Hepatocyte (in vitro differentiated cells): ENCODE data around the gene MTIF3. TPM values are rescaled to one million over a fixed set of nuclear protein-coding genes. Genes with fewer than 3 reads are reported as not detected.
A peak's percentile ranks its signal among the peaks of the same experiment; 100 is the strongest.

Experiments used
- DNase-seq: peaks from one replicate; pipeline ENCODE4 v3.0.0-alpha.2; 2016; ENCODE audit warnings: low spot score
- H2AFZ ChIP-seq: fragments of 200-600 bp; sonication (generic); 2 replicates; pipeline ENCODE4 v1.6.0; 2016; ENCODE audit warnings: antibody characterized with exemption, mild to moderate bottlenecking
- H3K27ac ChIP-seq: fragments of 200-600 bp; sonication (generic); 2 replicates; pipeline ENCODE4 v1.5.1; 2016; ENCODE audit warnings: mild to moderate bottlenecking
- H3K27me3 ChIP-seq: fragments of 200-600 bp; sonication (generic); 2 replicates; pipeline ENCODE4 v1.6.1; 2016
- H3K36me3 ChIP-seq: fragments of 200-600 bp; sonication (generic); replicated peaks from 2 replicates; pipeline ENCODE4 v1.5.1; 2016; ENCODE audit warnings: low read depth; ENCODE audit not compliant: insufficient read depth
- H3K4me1 ChIP-seq: fragments of 200-600 bp; sonication (generic); 2 replicates; pipeline ENCODE4 v1.5.1; 2016; ENCODE audit warnings: mild to moderate bottlenecking, moderate library complexity; ENCODE audit not compliant: insufficient read depth
- H3K4me2 ChIP-seq: fragments of 200-600 bp; sonication (generic); 2 replicates; pipeline ENCODE4 v1.6.0; 2016
- H3K4me3 ChIP-seq: fragments of 200-600 bp; sonication (generic); 2 replicates; pipeline ENCODE4 v1.5.1; 2016; ENCODE audit warnings: mild to moderate bottlenecking
- H3K79me2 ChIP-seq: fragments of 200-600 bp; sonication (generic); 2 replicates; pipeline ENCODE4 v1.6.0; 2017; ENCODE audit warnings: mild to moderate bottlenecking
- H3K9me2 ChIP-seq: fragments of 200-600 bp; sonication (generic); replicated peaks from 2 replicates; pipeline ENCODE4 v1.6.0; 2017; ENCODE audit warnings: mild to moderate bottlenecking; ENCODE audit not compliant: insufficient read depth
- H3K9me3 ChIP-seq: fragments of 200-600 bp; sonication (generic); 2 replicates; pipeline ENCODE4 v1.5.1; 2016; ENCODE audit warnings: low read depth, mild to moderate bottlenecking
- H4K20me1 ChIP-seq: fragments of 200-600 bp; sonication (generic); 2 replicates; pipeline ENCODE4 v1.6.0; 2016; ENCODE audit warnings: mild to moderate bottlenecking; ENCODE audit not compliant: insufficient read depth, poor library complexity, severe bottlenecking
- EZH2 ChIP-seq: fragments of 200-600 bp; sonication (generic); IDR thresholded peaks from 2 replicates; pipeline ENCODE4 v1.6.1; 2016; ENCODE audit warnings: antibody characterized with exemption, mild to moderate bottlenecking, borderline replicate concordance
- EZH2phosphoT487 ChIP-seq: fragments of 200-600 bp; sonication (generic); IDR thresholded peaks from one replicate; pipeline ENCODE4 v1.6.1; 2018; ENCODE audit warnings: antibody characterized with exemption, mild to moderate bottlenecking, low read depth, moderate library complexity; ENCODE audit not compliant: unreplicated experiment, severe bottlenecking
- WGBS: methylation state at CpG from one replicate; pipeline ENCODE4 v1.1.6; 2016; ENCODE audit warnings: low lambda C conversion rate; ENCODE audit errors: missing lambda C conversion rate; 5-methylcytosine and 5-hydroxymethylcytosine counted together
- polyA plus RNA-seq: library from polyadenylated mRNA; unstranded; fragments of >200 nt; fragmentation: Nextera tagmentation; extraction: Ambion mirVana; gene quantifications from 2 replicates; pipeline ENCODE4 v1.2.1, GENCODE V29; 2016
- total RNA-seq: library from RNA; depleted of rRNA; stranded (reverse); fragments of >200 nt; gene quantifications from 2 replicates; pipeline ENCODE4 v1.2.3, GENCODE V29; 2014
- TF ChIP-seq, protein P1 (sequence below): fragments of 200-600 bp; sonication (generic); IDR thresholded peaks from 2 replicates; pipeline ENCODE4 v1.5.1; 2016; ENCODE audit warnings: antibody characterized with exemption, mild to moderate bottlenecking; ENCODE audit not compliant: poor library complexity

The MTIF3 gene
- total and polyA plus RNA-seq, 2 experiments from 2014 or later: 58.0 to 66.7 TPM

DNA sequence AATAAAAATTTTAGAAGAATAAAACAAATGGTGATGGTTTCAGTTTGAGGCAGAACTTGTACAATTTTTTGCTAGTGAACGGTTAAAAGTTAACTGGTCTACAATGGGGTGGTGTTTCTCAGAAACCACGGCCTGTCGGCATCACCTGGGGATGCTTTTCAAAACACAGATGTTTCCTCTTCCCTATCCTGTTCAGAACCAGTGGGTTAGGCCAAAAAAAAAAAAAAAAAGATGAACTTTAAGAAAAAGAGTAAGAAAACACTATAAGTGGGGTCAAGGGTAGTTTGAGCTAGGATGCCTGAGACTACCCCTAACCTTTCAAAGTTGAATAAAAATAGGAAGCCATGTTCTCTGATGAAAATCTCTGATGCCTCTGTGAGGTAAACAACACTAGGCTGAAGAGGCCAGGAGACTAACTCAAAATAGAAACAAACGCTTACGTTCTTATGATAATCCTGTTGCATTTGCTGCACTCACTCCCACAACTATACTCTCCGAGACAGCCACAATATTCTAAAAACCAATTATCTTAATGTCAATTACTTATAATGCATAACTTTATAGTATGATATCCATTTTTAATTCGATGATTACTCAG lies 3.3 kb downstream of the MTIF3 start:
- Histone ChIP-seq H3K4me2 (no peak overlapping the region), H3K27ac (no peak overlapping the region), H3K4me3 (no peak overlapping the region), H4K20me1 (no peaks in the 10 kb centered on the region), H2AFZ (no peak overlapping the region), H3K36me3 (no peaks in the 10 kb centered on the region), H3K79me2 (peaks cover 61% of the 10 kb centered on the region), H3K4me1 (peaks cover 20% of the 10 kb centered on the region), H3K27me3 (no peaks in the 10 kb centered on the region), H3K9me3 (no peaks in the 10 kb centered on the region), H3K9me2 (no peaks in the 10 kb centered on the region)
- WGBS: 88% methylated on average over 7 of the region's 7 CpGs
- no peak for TF ChIP-seq EZH2phosphoT487
- TF ChIP-seq, protein P1, sequence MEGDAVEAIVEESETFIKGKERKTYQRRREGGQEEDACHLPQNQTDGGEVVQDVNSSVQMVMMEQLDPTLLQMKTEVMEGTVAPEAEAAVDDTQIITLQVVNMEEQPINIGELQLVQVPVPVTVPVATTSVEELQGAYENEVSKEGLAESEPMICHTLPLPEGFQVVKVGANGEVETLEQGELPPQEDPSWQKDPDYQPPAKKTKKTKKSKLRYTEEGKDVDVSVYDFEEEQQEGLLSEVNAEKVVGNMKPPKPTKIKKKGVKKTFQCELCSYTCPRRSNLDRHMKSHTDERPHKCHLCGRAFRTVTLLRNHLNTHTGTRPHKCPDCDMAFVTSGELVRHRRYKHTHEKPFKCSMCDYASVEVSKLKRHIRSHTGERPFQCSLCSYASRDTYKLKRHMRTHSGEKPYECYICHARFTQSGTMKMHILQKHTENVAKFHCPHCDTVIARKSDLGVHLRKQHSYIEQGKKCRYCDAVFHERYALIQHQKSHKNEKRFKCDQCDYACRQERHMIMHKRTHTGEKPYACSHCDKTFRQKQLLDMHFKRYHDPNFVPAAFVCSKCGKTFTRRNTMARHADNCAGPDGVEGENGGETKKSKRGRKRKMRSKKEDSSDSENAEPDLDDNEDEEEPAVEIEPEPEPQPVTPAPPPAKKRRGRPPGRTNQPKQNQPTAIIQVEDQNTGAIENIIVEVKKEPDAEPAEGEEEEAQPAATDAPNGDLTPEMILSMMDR: no peak
- no peak for TF ChIP-seq EZH2
- no peak for DNase-seq

DNA sequence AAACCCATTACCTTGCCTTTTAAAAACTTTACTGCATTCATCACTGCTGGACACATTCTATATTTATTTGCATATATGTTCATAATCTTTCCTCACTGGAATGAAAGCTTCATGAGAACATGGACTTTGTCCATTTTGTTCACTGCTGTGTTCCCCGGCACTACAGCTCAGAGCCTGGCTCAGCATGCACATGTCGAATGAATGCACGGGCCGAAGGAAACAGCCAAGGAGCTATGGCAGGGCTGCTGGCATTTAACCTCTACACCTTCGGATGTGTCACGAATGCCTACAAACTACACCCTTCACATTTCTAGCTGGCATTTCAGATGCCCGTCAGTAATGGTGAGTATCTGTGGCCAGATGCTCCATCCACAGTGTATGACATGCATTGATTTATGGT lies 7.6 kb downstream of the MTIF3 start:
- Histone ChIP-seq H3K9me3 (no peaks in the 10 kb centered on the region), H3K4me1 (peaks cover 14% of the 10 kb centered on the region), H2AFZ (no peak overlapping the region), H3K36me3 (no peaks in the 10 kb centered on the region), H3K4me2 (peak overlapping the region; percentile 45), H3K79me2 (peaks cover 50% of the 10 kb centered on the region), H3K4me3 (no peak overlapping the region), H4K20me1 (no peaks in the 10 kb centered on the region), H3K27ac (peak overlapping the region; percentile 82), H3K9me2 (no peaks in the 10 kb centered on the region), H3K27me3 (no peaks in the 10 kb centered on the region)
- no peak for TF ChIP-seq EZH2
- TF ChIP-seq EZH2phosphoT487: no peak
- TF ChIP-seq, protein P1: no peak
- DNase-seq: peak; percentile 30
- WGBS: 79% methylated on average over 7 of the region's 7 CpGs

DNA sequence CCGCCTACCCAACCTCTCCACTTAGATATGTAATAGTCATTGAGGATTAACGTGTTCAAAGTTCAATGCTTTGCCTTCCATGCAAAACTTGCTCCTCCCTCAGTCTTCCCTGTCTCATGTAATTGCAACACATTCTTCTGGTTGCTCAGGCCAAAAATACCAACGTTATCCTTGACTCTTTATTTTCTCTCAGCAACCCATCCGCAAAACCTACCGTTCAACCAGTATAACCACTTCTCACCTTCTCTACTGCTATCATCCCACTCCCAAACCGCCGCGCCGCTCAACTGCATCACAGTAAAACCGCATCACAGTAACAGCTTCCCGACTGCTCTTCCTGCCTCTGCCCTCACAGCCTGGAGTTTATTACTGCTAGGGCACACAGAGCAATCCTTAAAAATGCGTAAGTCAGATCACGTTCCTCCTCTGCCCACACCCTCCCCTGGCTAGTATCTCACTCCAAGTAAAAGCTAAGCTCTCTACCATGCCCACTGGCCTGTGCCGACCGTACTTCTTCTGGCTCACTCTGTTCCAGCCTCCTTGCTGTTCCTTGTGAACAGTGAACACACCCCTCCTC lies 8.2 kb downstream of the MTIF3 start:
- H3K9me2 ChIP-seq: no peaks in the 10 kb centered on the region
- H4K20me1 ChIP-seq: no peaks in the 10 kb centered on the region
- peak overlapping the region; percentile 82 for H3K27ac ChIP-seq
- peaks cover 14% of the 10 kb centered on the region for H3K4me1 ChIP-seq
- H3K4me3 ChIP-seq: no peak overlapping the region
- peak overlapping the region; percentile 45 for H3K4me2 ChIP-seq
- H3K27me3 ChIP-seq: no peaks in the 10 kb centered on the region
- H2AFZ ChIP-seq: no peak overlapping the region
- H3K36me3 ChIP-seq: no peaks in the 10 kb centered on the region
- TF ChIP-seq EZH2phosphoT487 (no peak), EZH2 (no peak)
- TF ChIP-seq, protein P1: no peak
- peak; percentile 39 for DNase-seq
- 77% methylated on average over 15 of the region's 15 CpGs for WGBS
- no peaks in the 10 kb centered on the region for H3K9me3 ChIP-seq
- H3K79me2 ChIP-seq: peaks cover 44% of the 10 kb centered on the region
